ENCODE results near the gene TMEM39A.

TMEM39A gene

GRCh38 chr3:119494597-119494996 lies 31.2 kb upstream of the TMEM39A start:
- TF ChIP-seq ZNF501 (tag by site-specific recombination; IDR thresholded peaks at IDR 0.05) (no peak), ZNF560 (tag by site-specific recombination; IDR thresholded peaks at IDR 0.05; ENCODE audit: borderline replicate concordance) (no peak), ZNF792 (tag by site-specific recombination; IDR thresholded peaks at IDR 0.05) (no peak), ZNF558 (tag by site-specific recombination; IDR thresholded peaks at IDR 0.05) (no peak), WT1 (tag by site-specific recombination; IDR thresholded peaks at IDR 0.05) (no peak), ZNF146 (tag by site-specific recombination; IDR thresholded peaks at IDR 0.05) (no peak), ZNF10 (tag by site-specific recombination; IDR thresholded peaks at IDR 0.05) (no peak), ZBTB11 (tag by site-specific recombination; conservative IDR thresholded peaks at IDR 0.05; ENCODE audit: low read depth) (no peak), ZSCAN23 (tag by site-specific recombination; IDR thresholded peaks at IDR 0.05) (no peak), ZNF157 (tag by site-specific recombination; IDR thresholded peaks at IDR 0.05) (no peak), ZNF37A (tag by site-specific recombination; IDR thresholded peaks at IDR 0.05) (no peak), ZNF658 (tag by site-specific recombination; IDR thresholded peaks at IDR 0.05) (no peak), ZBTB10 (tag by site-specific recombination; IDR thresholded peaks at IDR 0.05) (no peak), ZNF514 (tag by site-specific recombination; IDR thresholded peaks at IDR 0.05) (no peak), ZNF580 (tag by site-specific recombination; IDR thresholded peaks at IDR 0.05) (no peak), ZNF548 (tag by site-specific recombination; IDR thresholded peaks at IDR 0.05) (no peak), PBX3 (CRISPR knock-in tag; IDR thresholded peaks at IDR 0.05) (no peak), SALL2 (tag by site-specific recombination; IDR thresholded peaks at IDR 0.05; ENCODE audit: borderline replicate concordance) (no peak)
- no peaks in the 10 kb centered on the region for H3K9me3 ChIP-seq (ENCODE audit: control insufficient read depth, insufficient read depth, low read depth, low read length)
- H3K27ac ChIP-seq (ENCODE audit: extremely low read depth, low read depth, low read length), result no peak overlapping the region
- H3K4me3 ChIP-seq (ENCODE audit: low read depth, low read length), result no peak overlapping the region
- ChIA-PET CTCF (interaction anchor here (0.8 kb wide), 1 partner anchor 688 kb away, joined by 3 read pairs; no protein-coding TSS in a partner anchor), POLR2A (no interaction called here)
- H3K4me1 ChIP-seq (ENCODE audit: control insufficient read depth, insufficient read depth, low read length), result no peaks in the 10 kb centered on the region
- H3K36me3 ChIP-seq (ENCODE audit: control insufficient read depth in 2 of 2, insufficient read depth in 1 of 2, low read length in 2 of 2), result peaks cover 0 to 20% of the 10 kb centered on the region in 2 experiments; a peak in 2 of 3 replicates

GRCh38 chr3:119492810-119493209 lies 29.4 kb upstream of the TMEM39A start:
- ChIA-PET POLR2A (no interaction called here), CTCF (no interaction called here)
- TF ChIP-seq ZNF621 (tag by site-specific recombination; IDR thresholded peaks at IDR 0.05) (no peak), CTCF (tag by site-specific recombination; IDR thresholded peaks at IDR 0.05) (no peak), ZNF114 (tag by site-specific recombination; IDR thresholded peaks at IDR 0.05) (no peak), ZNF274 (IDR thresholded peaks at IDR 0.05; ENCODE audit: low read length) (no peak), ZNF274 (tag by site-specific recombination; IDR thresholded peaks at IDR 0.05; ENCODE audit: borderline replicate concordance) (no peak), ZNF404 (tag by site-specific recombination; IDR thresholded peaks at IDR 0.05) (no peak), ZNF112 (tag by site-specific recombination; IDR thresholded peaks at IDR 0.05) (no peak), ZEB2 (tag by site-specific recombination; IDR thresholded peaks at IDR 0.05) (no peak)

More at GRCh38 chr3:119492810-119493209, 29.4 kb upstream of the TMEM39A start:
- Histone ChIP-seq H3K27ac (ENCODE audit: extremely low read depth, low read depth, low read length) (no peak overlapping the region), H3K36me3 (ENCODE audit: control insufficient read depth in 2 of 2, insufficient read depth in 1 of 2, low read length in 2 of 2) (peaks cover 0 to 24% of the 10 kb centered on the region in 2 experiments; a peak in 2 of 3 replicates), H3K4me1 (ENCODE audit: control insufficient read depth, insufficient read depth, low read length) (no peaks in the 10 kb centered on the region), H3K4me3 (ENCODE audit: low read depth, low read length) (no peak overlapping the region), H3K9me3 (ENCODE audit: control insufficient read depth, insufficient read depth, low read depth, low read length) (no peaks in the 10 kb centered on the region)
